HG02852 (cell line): ENCODE results near the gene RAD51B.

Source experiments
- ATAC-seq: cut with Tn5 transposase; IDR thresholded peaks from one replicate; pipeline ENCODE4 v1.9.1; 2021; ENCODE audit warnings: mild to moderate bottlenecking, moderate library complexity; ENCODE audit not compliant: unreplicated experiment

RAD51B gene

DNA sequence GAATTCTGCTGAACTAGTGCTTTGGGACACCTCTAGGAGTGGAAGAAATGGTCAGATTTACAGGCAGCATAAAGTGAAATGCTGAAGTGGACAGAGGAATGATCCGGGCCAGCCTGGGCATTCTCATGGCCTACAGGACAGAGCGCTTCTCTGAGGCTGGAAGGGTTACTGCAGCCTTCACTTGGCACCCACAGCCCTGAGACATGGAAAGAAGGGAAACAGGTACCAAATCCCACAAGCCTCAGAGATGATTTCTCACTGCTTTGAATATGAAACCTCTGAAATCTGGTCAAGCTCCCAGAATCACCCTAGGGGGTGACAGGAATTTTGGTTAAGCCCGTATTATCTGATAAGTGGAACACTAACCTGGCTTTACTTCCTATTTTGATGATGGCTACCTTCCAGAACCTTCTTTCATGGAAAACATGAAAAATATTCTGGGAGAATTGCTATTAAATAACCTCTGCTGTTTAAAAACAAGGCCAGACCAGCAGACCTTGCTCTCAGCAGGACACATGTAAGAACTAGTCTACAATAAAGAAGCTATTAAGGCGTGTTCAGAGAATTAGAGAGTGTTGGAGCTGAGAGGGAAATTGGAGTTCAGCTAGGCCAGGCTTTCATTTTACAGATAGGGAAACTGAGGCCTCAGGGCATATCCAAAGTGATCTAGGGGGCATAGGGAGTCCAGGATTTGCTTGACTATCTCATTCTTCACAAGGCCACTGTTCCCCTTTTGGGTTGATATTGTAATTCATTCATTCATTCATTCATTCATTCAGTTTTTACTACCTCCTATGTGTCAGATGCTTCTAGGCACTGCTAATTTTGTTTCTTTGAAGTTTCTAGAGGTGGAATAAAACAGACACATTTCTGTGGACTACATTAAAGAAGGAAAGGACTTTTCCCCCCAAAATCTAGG, 691.8 kb downstream of the RAD51B start:
- ATAC-seq, result no peak

DNA sequence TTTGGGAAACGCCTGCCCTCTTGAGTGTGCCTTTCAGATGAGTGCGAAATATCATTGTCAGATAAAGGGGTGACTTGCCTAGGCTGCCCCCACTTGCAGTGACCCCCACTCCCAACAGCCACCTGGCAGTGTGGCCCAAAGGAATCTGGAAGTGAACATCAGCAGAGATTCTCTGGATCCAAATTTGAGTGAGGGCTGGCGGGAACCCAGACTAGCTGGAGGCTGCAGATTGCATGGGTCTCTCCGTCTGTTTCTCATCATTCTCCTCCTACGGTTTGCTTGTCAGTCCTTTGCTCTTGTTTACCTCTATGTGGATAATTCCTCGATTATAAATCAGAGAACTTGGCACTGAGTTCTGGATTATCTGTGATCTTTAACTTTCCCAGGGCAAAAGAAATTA, 692.5 kb downstream of the RAD51B start:
- ATAC-seq, result no peak

DNA sequence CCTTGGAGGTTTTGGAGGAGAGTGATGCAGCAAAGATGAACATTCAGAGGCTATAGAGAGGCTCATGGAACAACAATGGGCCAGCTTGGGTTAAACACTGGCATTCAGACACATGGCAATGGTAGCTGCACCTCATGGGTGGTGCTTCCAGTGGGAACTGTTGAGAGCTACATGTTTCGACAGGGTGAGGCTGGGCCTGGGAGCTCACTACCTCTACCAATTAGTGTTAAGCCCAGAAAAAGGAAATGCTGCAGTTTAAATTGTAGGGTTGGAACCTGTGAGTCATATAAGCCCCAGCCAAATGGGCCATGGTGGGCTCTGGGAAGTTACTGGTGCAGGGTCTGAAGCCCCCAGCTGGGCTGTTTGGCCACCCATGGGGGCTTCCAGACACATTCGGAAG, 693.6 kb downstream of the RAD51B start:
- ATAC-seq, result no peak

DNA sequence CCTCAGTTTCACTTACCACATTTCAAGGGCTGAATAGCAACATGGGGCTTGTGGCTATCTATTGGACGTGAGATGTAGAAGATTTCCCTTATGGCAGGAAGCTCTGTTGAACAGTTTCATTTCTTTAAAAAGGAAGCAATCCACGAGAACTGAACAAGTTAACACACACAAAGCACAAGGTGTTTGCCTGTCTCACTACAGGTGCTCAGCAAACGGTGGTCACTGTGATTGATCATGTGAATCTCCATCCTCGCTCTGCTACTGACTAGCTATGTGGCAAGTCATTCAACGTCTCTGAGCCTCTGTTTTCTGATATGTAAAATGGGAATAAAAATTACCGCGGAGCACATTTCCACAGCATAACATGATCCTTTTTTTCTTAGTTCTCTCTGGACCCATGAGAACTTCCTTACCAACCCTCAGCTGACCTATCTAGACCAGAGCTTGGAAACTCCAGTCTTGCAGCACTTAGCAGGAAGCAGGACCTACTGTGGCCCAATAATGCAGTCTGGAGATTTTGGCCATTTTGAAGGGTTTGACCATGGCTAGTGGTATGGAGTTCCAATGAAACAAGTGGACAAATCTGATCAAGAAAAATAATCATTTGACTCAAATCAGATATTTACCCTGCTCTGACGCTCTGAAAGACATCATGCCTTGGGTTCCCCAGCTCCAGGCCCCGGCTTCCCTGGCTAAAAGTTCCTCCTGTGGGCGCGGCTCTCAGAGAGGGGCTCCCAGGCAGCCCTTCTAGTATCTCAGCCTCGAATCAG, 694.4 kb downstream of the RAD51B start:
- peak; percentile 87 for ATAC-seq

DNA sequence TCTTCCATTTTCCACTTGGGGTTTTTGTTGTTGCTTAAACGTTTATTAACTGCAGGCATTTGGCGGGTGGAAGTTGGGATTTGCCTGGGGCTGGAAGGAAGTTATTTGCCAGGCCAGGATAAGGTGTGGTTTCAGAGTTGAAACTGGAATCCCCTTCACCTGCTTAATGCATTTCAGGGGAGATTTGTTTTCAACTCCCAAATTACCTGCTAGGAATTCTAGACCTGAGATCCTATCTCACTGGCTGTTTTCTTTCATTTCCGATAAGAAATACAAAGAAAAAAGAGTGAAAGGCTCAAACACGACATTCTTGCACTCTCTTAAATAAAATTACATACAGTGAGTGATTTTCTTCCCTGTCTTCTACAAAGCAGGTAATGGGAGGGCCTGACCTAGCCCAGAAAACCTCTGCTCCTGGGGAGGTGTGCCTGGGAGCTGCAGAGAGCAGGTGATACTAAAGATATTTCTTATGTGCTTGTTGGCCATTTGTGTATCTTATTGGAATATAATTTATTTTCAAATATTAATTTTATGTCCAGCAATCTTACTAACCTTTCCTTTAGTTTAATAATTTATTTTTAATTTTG, 695.1 kb downstream of the RAD51B start:
- no peak for ATAC-seq

DNA sequence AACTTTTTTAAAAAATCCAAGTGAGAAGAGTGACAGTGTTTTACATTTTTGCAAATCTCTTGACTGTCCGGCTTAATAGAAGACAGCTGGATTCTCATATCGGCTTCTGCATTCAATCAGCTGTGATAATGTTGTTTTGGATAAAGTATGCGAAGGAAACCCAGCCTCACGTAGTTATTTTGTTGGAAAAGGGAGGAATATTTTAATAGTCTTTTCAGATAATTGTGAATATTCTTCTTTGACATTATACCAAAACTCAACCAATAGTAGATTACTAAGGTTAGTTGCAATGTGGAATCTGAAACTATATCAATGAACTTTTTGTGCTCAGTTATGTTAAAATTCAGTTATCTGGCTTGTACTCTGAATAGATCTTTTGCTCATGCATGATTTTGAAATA, 696.8 kb downstream of the RAD51B start:
- ATAC-seq, result no peak

DNA sequence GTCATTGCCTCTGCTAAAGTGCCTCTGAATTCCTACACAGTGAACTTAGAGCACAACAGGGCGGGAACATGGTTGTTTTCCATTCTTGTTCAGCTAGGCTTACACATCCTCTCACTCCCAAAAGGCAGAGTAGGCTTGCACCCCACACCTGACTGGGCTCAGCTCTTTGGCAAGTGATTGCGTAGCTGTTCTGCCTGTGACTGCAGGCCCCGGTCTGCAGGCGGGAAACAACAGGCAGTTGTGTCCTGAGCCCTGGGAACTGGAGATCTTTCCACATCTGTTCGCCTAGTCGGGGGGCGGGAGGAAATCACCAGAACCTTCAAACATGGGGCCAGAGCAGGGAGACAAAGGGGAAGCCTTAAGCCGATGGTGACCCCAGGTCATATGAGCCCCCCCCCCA, 698.6 kb downstream of the RAD51B start:
- ATAC-seq, result no peak

DNA sequence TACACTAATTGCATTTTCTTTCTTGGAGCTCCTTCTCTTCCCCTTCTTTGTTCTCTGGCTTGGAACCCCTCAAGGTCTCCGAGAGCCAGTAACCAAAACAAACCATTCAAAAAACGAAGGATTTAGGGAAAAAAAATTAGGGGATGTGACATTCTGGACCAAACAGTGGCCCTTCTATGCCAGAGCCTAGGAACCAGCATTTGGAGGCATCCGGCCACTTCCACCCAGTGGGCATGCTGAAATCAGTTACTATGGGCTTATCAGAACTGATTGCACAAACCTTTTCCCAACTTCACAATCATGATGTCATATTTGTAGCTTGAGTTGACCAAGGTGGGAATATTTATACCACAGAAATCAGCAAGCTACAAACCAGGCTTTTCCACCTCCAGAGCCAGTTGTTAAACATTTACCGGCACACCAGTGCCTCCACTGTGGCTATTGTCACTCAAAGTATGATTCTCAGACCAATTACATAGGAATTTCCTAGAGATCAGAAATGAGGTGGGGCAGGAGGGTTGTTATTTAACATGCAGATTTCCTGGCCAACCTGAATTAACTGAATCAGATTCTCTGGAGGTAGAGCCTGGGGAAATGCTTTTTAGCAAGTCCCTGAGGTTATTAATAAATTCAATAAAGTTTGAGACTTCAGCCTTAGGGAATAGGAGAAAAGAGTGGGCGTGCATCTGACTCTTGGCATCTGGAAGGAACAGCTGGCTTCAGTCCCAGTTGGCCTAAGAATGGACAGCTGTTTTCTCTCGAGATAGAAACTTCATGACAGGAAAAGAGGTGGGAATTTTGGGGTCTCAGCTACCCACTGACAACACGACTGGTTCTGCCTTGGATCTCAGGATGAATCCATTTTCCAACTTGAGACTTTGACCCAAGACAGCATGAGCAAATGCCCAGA, 699.4 kb downstream of the RAD51B start:
- no peak for ATAC-seq

DNA sequence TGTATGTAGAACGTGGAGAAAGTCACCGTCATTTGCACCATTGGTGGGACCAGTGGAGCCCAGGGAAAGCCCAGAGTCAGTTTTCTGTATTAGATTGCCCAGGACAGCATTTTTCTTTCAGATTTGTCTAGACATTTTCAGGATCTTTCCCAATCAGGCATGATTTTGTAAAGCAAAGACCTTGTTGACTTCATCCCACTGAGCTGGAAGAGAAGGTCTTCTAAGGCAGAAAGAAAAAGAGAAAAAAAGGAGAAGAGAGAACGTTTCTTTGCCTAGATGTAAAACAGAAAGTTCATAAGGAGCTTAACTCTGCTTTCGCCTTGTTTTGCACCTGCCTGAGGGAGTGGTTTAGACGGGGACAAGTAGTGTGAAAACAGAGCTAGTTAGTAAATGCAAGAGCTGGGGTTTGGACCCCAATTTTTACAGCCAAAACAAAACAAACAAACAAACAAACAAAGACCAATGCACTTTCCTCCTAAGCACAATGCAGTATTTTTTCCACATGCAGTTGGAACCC, 700.1 kb downstream of the RAD51B start:
- no peak for ATAC-seq

DNA sequence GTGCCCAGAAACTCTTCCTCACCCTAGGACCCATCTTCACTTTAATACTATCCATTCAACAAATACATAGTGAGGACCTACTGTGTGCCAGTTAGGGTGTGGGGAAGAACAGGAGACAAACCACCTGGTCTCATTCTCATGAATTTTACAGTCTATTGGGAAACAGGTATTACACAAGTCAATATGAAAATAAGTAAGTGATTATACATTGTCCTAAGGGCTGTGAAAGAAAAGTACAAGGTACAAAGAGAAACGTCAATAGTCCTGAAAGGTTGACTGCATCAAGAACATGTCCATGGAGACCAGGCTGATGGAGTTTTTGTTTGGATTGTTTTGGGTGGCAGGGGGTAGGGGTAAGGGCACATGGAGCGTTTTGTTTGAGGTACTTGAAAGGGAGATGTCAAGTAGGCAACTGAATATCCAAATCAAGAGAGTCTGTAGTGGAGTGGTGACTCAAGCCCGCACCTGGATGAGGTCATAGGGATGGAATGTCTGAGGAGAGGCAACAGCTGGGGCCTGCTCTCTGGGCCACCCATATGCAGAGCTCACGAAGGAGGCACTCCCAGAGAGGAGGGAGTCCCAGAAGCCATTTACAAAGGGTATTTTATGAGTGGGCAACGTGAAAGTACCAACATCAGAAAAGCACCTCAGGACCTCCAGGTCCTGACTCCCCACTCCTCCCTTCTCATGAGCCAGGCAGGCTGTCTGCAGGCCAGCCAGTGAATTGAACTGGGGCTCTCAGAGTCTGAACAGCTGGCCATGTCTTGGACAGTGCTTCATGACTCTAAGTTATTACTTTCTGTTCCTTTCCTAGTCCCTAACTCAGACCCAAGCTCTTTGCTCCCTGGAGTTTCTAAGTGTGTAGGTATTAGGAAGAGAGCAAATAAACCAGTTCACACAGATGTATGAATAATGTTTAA, 701.3 kb downstream of the RAD51B start:
- no peak for ATAC-seq

DNA sequence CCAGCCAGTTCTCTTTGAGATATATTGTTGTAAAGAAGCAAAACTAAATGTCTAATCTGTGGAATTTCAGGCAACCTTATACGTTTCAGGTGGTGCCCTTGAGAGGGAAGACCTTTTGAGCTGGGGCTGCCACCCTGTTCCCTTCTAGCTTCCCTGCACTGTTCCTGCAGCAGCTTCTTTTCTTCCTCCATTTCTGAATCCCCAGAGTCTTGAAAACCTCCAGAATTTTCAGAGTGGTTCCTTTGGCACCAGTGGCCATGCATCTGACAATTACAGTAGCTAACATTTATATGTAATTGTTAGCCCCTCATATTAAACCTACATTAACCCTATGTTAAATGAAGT, 702.0 kb downstream of the RAD51B start:
- ATAC-seq, result no peak

DNA sequence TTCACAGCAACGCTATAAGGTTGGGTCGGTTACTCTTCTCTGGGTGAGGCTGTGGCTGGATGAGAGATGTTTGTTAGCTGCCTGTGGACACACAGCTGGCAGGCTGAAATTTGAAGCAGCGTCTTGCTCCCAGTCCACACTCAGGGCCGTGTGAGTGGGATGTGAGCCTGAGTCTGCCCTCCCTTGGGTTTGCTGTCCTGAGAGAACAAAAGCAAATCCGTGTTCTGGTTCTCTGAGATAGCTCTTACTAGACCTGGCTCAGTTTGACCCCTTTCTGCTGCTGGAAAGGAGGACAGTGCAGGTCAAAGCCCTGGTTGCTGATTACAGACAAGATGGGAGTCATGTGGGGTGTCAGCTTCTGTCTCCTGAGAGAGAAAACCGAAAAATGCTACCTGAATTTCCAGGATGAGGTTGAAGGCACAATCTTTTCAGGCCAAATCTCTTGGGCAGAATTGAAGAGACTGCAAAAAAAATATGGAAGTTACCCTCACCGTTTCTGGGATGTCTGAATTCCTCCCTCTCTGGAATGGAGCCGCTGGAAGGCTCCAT, 702.5 kb downstream of the RAD51B start:
- no peak for ATAC-seq

DNA sequence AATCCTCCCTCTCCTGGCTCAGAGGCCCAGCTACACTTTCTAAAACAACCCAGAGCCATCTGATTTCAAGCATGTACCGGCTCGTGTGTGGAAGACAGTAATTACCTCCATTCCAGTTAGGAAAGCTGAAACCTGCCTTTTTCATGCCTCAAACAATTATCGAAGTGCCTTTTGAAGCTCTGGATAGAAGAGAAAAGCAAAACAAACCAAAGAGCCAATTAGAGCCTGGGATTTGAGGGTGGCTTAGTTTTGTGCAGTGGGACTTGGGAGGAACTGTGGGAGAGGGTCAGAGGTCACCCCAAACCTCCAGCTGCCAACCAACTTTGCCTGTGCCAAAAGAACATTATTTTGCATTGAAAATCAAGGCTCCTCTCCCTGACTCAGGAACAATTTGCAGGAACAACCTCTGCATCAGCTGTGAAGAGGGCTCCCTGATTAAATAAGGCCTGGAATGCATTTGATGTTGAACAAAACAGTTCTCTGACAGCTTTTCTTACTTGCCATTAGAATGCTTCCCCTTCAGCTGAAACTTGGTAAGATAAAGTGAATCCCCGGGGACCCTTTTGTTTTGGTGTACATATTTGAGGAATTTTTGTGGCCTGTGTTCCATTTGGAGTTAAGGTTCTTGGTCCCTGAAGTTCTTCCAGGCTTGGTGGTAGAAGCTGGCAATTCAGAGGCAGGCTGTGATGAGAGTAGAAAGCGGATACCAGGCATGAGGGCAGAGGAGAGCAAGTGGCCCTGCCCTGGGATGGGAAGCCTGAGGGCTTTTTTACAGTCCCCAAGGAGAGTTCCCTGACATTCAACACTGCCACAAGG, 703.1 kb downstream of the RAD51B start:
- ATAC-seq, result no peak

DNA sequence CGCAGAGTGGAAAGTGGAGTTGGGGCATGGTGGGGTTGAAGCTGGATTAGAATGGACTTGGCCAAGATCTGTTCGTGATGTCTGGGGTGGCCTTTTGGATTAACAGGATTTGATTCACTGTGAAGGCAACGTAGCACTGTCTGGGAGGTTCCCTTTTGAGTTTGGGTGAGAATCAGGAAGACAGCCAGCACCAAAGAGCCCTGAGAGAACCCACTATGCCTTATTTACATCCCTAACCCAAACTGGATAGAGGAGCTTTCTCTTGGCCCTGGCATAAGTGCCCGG, 703.7 kb downstream of the RAD51B start:
- no peak for ATAC-seq

DNA sequence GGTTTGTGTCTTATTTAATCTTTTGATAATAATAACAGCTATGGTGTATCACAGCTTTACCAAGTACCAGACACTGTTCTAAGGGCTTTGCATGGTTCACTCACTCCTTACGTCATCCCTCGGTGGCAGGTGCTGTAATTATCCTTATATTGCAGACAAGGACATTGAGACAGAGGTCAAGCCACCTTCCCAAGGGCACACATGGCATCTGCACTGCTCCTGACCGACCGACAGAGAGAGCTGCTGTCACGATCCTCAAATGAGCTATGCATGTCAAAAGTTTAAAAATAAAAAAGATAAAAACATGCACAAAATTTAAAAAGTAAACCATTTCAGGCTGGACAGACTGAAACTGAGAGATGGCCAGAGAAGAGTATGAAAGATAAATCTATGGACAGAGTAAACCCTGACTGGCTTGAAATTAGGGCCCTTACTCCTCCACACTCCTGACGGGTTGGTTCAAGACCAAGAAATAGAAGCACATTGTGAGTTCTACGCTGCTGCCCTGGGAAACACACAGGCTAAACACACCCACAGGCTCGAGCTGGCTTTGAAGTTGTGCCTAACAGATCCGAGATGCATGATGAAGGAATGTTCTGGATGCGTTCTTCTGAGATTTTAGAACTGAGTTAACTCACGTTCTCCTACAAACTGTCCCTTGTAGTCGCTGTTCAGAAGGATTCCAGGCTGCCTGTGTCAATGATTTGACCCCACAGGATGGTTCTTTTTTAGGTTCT, 704.6 kb downstream of the RAD51B start:
- no peak for ATAC-seq

DNA sequence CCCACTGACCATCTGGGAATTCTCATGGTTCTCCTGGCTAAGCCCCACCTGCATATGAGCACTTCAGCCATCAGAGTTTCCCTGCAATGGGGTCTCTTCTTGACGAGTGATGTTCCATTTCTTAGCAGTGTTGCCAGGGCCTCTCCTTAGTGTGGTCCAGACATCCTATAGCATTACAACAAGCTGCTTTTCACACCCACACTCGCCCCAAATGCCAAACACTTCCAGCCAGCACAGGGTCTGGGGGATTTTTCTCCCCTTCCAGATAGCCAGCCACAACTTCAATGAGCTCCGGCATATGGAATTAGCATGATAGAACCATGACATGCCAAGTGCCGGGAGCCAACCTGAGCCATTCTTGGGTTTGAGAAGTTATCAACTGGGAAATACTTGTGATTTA, 705.9 kb downstream of the RAD51B start:
- no peak for ATAC-seq

DNA sequence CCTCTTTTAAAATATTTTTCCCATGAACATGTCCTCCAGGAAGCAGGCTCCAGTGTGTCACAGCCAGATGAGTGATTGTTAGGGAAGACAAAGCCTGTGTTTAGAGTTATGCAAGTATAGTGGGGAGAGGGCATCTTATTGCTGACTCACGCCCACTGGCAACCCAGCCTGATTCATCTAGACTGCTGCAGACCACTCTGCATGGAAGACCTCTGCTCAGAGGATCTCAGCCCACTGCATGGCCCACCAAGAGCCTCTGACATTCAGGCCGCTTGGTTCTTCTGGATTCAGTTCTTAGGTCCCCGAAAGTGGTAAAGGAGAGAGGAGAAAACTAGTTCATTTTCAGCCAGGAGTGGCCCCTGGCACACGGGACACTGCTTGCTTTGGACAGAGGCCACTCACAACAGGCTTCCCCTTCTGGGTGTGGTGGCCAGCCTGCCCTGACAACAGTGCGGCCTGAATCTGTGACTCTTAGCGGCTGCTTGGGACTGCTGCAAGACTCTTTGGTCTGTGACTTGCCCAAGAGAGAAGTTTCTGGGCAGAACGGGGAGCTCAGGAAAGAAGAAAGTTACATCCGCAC, 707.0 kb downstream of the RAD51B start:
- ATAC-seq, result no peak
